Measurements from ENCODE around the gene WWC1.

DNA sequence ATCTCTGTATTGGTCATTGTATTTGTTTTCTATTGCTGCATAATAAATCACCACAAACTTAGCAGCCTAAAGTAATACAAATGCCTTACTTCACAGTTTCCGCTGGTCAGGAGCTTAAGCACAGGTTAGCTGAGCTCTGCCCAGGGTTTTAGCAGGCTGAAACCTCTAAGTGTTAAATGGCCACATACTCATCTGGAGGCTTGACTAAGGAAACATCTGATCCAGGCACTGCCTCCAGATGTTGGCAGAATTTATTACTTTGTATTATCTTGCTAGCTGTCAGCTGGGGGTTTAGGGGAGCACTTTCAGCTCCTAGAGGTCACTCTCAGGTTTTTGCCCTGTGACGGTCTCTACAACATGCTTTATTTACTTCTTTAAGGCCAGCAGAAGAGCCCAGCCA lies 171.6 kb downstream of the WWC1 start:
- TF ChIP-seq GATA2 (IDR thresholded peaks at IDR 0.05; ENCODE audit: low read depth, low read length) (no peak), GATA3 (IDR thresholded peaks at IDR 0.05; ENCODE audit: low read depth, low read length) (no peak)

Measured in SH-SY5Y (cell line).